ENCODE results near the gene MSI1. TPM values are rescaled to one million over a fixed set of nuclear protein-coding genes. Genes with fewer than 3 reads are reported as not detected.

Gene MSI1
- total and polyA plus RNA-seq, 2 donors (not counting 1 experiment from before 2014, with no cell fraction given): not detected

DNA sequence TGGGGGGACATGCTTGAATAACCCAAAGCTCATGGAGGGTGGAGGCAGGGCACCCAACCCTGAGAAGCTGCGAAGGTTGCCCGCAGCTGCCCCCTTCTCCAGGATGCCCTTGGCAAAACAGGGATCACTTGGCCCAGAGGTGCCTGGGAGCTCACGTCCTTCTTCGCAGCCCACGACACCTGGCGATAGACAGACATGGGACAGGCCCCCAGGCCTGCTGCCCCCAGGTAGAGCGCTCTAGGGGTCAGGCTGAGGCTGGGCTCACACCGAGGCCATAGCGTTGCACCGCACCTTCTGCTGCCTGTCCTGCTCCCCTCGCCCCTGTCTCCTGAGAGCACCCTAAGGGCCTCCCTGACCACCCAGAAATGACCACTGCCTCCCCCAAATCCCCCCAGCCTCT is 21.2 kb downstream of the MSI1 start:
- Histone ChIP-seq H3K36me3 (ENCODE audit: control insufficient read depth, insufficient read depth, low read length) (no peaks in the 10 kb centered on the region), H3K27ac (ENCODE audit: insufficient read depth, low read length) (no peak overlapping the region), H3K27me3 (ENCODE audit: control insufficient read depth, insufficient read depth, low read length) (no peaks in the 10 kb centered on the region), H3K4me3 (replicated peaks in 1 of 4; ENCODE audit: control extremely low read depth in 1 of 4, insufficient read depth in 1 of 4, low read depth in 3 of 4, low read length in 4 of 4) (no peak overlapping the region), H2AFZ (ENCODE audit: low read length) (no peak overlapping the region), H4K20me1 (ENCODE audit: control insufficient read depth, extremely low read depth, insufficient read depth, low read length) (no peaks in the 10 kb centered on the region), H3K4me2 (ENCODE audit: extremely low read depth, insufficient read depth, low read length) (no peak overlapping the region), H3K79me2 (ENCODE audit: control insufficient read depth, insufficient read depth, low read length) (no peaks in the 10 kb centered on the region), H3K9me3 (ENCODE audit: control insufficient read depth, insufficient read depth, low read depth, low read length) (no peaks in the 10 kb centered on the region), H3K9ac (ENCODE audit: insufficient read depth, low read length) (no peak overlapping the region), H3K4me1 (ENCODE audit: control insufficient read depth, extremely low read depth, insufficient read depth, low read length) (no peaks in the 10 kb centered on the region)
- TF ChIP-seq EZH2 (IDR thresholded peaks at IDR 0.05; ENCODE audit: low read length, missing control alignments) (no peak), CTCF (conservative IDR thresholded peaks at IDR 0.05 in 1 of 2, IDR thresholded peaks at IDR 0.05 in 1 of 2; ENCODE audit: low read depth in 1 of 2, low read length in 2 of 2) (no peak)
- no peak for DNase-seq (ENCODE audit: low read depth in 2 of 2)

- Histone ChIP-seq H4K20me1 (ENCODE audit: control insufficient read depth, extremely low read depth, insufficient read depth, low read length) (no peaks in the 10 kb centered on the region), H2AFZ (ENCODE audit: low read length) (no peak overlapping the region), H3K36me3 (ENCODE audit: control insufficient read depth, insufficient read depth, low read length) (no peaks in the 10 kb centered on the region), H3K4me1 (ENCODE audit: control insufficient read depth, extremely low read depth, insufficient read depth, low read length) (no peaks in the 10 kb centered on the region), H3K9me3 (ENCODE audit: control insufficient read depth, insufficient read depth, low read depth, low read length) (no peaks in the 10 kb centered on the region), H3K27me3 (ENCODE audit: control insufficient read depth, insufficient read depth, low read length) (no peaks in the 10 kb centered on the region), H3K4me2 (ENCODE audit: extremely low read depth, insufficient read depth, low read length) (no peak overlapping the region), H3K4me3 (replicated peaks in 1 of 4; ENCODE audit: control extremely low read depth in 1 of 4, insufficient read depth in 1 of 4, low read depth in 3 of 4, low read length in 4 of 4) (no peak overlapping the region), H3K27ac (ENCODE audit: insufficient read depth, low read length) (no peak overlapping the region), H3K79me2 (ENCODE audit: control insufficient read depth, insufficient read depth, low read length) (no peaks in the 10 kb centered on the region), H3K9ac (ENCODE audit: insufficient read depth, low read length) (no peak overlapping the region)
- DNase-seq (ENCODE audit: low read depth in 2 of 2): no peak
- TF ChIP-seq CTCF (conservative IDR thresholded peaks at IDR 0.05 in 1 of 2, IDR thresholded peaks at IDR 0.05 in 1 of 2; ENCODE audit: low read depth in 1 of 2, low read length in 2 of 2) (no peak), EZH2 (IDR thresholded peaks at IDR 0.05; ENCODE audit: low read length, missing control alignments) (no peak)
Observed at GRCh38 chr12:120346681-120347080, 22.3 kb downstream of the MSI1 start.

GRCh38 chr12:120346031-120346430 is 22.9 kb downstream of the MSI1 start:
- H3K27me3 ChIP-seq (ENCODE audit: control insufficient read depth, insufficient read depth, low read length): no peaks in the 10 kb centered on the region
- no peak overlapping the region for H3K4me2 ChIP-seq (ENCODE audit: extremely low read depth, insufficient read depth, low read length)
- no peaks in the 10 kb centered on the region for H3K9me3 ChIP-seq (ENCODE audit: control insufficient read depth, insufficient read depth, low read depth, low read length)
- H3K79me2 ChIP-seq (ENCODE audit: control insufficient read depth, insufficient read depth, low read length): no peaks in the 10 kb centered on the region
- H3K27ac ChIP-seq (ENCODE audit: insufficient read depth, low read length): no peak overlapping the region
- H3K9ac ChIP-seq (ENCODE audit: insufficient read depth, low read length): no peak overlapping the region
- no peak overlapping the region for H2AFZ ChIP-seq (ENCODE audit: low read length)
- no peak overlapping the region for H3K4me3 ChIP-seq (replicated peaks in 1 of 4; ENCODE audit: control extremely low read depth in 1 of 4, insufficient read depth in 1 of 4, low read depth in 3 of 4, low read length in 4 of 4)
- H3K36me3 ChIP-seq (ENCODE audit: control insufficient read depth, insufficient read depth, low read length): no peaks in the 10 kb centered on the region
- no peak for TF ChIP-seq EZH2 (IDR thresholded peaks at IDR 0.05; ENCODE audit: low read length, missing control alignments)
- TF ChIP-seq CTCF (conservative IDR thresholded peaks at IDR 0.05 in 1 of 2, IDR thresholded peaks at IDR 0.05 in 1 of 2; ENCODE audit: low read depth in 1 of 2, low read length in 2 of 2): no peak
- no peaks in the 10 kb centered on the region for H4K20me1 ChIP-seq (ENCODE audit: control insufficient read depth, extremely low read depth, insufficient read depth, low read length)
- no peak for DNase-seq (ENCODE audit: low read depth in 2 of 2)
- H3K4me1 ChIP-seq (ENCODE audit: control insufficient read depth, extremely low read depth, insufficient read depth, low read length): no peaks in the 10 kb centered on the region
